ENCODE data around the gene TTC14. TPM values are rescaled to one million over a fixed set of nuclear protein-coding genes. Genes with fewer than 3 reads are reported as not detected.

TTC14 gene
- total and polyA plus RNA-seq, 2 of the 4 experiments (the other 2 are of a cell fraction), result 16.9 to 38.5 TPM

GRCh38 chr3:180612364-180612763 lies 10.4 kb downstream of the TTC14 start:
- Histone ChIP-seq H4K8ac (ENCODE audit: low read depth in 2 of 2, low read length in 2 of 2) (no peak overlapping the region), H3K4me2 (ENCODE audit: low read depth, low read length) (no peak overlapping the region), H2BK120ac (ENCODE audit: low read depth, low read length) (no peak overlapping the region), H3K27ac (ENCODE audit: insufficient read depth, low read length) (no peak overlapping the region), H3K18ac (ENCODE audit: low read depth, low read length) (no peak overlapping the region), H2AK9ac (replicated peaks; ENCODE audit: low read depth, low read length, poor library complexity) (no peak overlapping the region), H2BK20ac (ENCODE audit: low read depth, low read length) (no peak overlapping the region), H3K4me3 (ENCODE audit: insufficient read depth, low read depth, low read length) (no peak overlapping the region), H4K91ac (ENCODE audit: insufficient read depth, low read depth, low read length) (no peak overlapping the region), H3K4ac (ENCODE audit: low read depth, low read length) (no peak overlapping the region), H2AK5ac (ENCODE audit: low read depth, low read length) (no peak overlapping the region), H3K23ac (ENCODE audit: low read depth, low read length) (no peak overlapping the region), H2BK5ac (ENCODE audit: low read depth, low read length, poor library complexity, severe bottlenecking) (no peak overlapping the region), H3K4me1 (ENCODE audit: control insufficient read depth, insufficient read depth, low read length) (no peaks in the 10 kb centered on the region), H3K9ac (ENCODE audit: low read depth, low read length) (no peak overlapping the region), H3K9me1 (ENCODE audit: insufficient read depth, low read length) (no peaks in the 10 kb centered on the region), H3K27me3 (ENCODE audit: control insufficient read depth, insufficient read depth, low read length) (no peaks in the 10 kb centered on the region), H2AFZ (replicated peaks; ENCODE audit: low read length, poor library complexity) (no peak overlapping the region), H3K36me3 (ENCODE audit: control insufficient read depth, insufficient read depth, low read length) (peaks cover 23% of the 10 kb centered on the region), H4K5ac (ENCODE audit: low read depth, low read length) (no peak overlapping the region), H3K9me3 (ENCODE audit: control insufficient read depth, insufficient read depth, low read length) (no peaks in the 10 kb centered on the region), H3K14ac (replicated peaks; ENCODE audit: low read depth, low read length) (no peak overlapping the region), H3K56ac (ENCODE audit: extremely low read depth, insufficient read depth, low read length) (no peak overlapping the region), H4K20me1 (ENCODE audit: insufficient read depth, low read length) (no peaks in the 10 kb centered on the region), H2BK15ac (ENCODE audit: low read depth, low read length) (no peak overlapping the region), H3K79me1 (ENCODE audit: low read depth in 1 of 2, low read length in 2 of 2) (no peaks in the 10 kb centered on the region)
- ATAC-seq (ENCODE audit: low read depth) (no peak), DNase-seq (no peak)
- CTCF ChIA-PET, result interaction anchor here (0.9 to 1.3 kb wide), 2 partner anchors 69 to 191 kb away, joined by 3 read pairs; no protein-coding TSS in a partner anchor
- TF ChIP-seq NFE2L2 (IDR thresholded peaks at IDR 0.05; ENCODE audit: low read depth, low read length) (no peak), CEBPB (IDR thresholded peaks at IDR 0.05; ENCODE audit: low read depth, low read length) (no peak), CTCF (conservative IDR thresholded peaks at IDR 0.05; ENCODE audit: low read depth, low read length) (no peak), FOS (IDR thresholded peaks at IDR 0.05; ENCODE audit: low read depth, low read length) (no peak), ELK1 (IDR thresholded peaks at IDR 0.05; ENCODE audit: borderline replicate concordance, low read depth, low read length) (no peak), MAZ (IDR thresholded peaks at IDR 0.05; ENCODE audit: borderline replicate concordance, low read depth, low read length) (no peak), RCOR1 (IDR thresholded peaks at IDR 0.05; ENCODE audit: insufficient replicate concordance, low read length) (no peak), MAFK (IDR thresholded peaks at IDR 0.05; ENCODE audit: low read depth, low read length) (no peak), USF2 (IDR thresholded peaks at IDR 0.05; ENCODE audit: low read depth, low read length) (no peak)
- no TSS peak for BruUV-seq (replicated peaks)
- POLR2A ChIA-PET (ENCODE audit: unreplicated experiment), result interaction anchor here (1.0 kb wide), 1 partner anchor 10 kb away, joined by 5 read pairs; the partner anchor contains the start of gene TTC14
- intact Hi-C loops (cut with micrococcal nuclease) (loop anchor here (10.0 kb wide), 1 partner anchor 362 kb away; no protein-coding TSS in a partner anchor), in situ Hi-C loops (cut with MboI; ENCODE audit: low sequenced_read_pairs) (loop anchor here (25.0 kb wide), 1 partner anchor 800 kb away; no protein-coding TSS in a partner anchor), dilution Hi-C loops (cut with HindIII; ENCODE audit: low sequenced_read_pairs, unreplicated experiment) (no loop called here)
- WGBS, 2 experiments (ENCODE audit: extremely low coverage in 2 of 2, insufficient read length in 1 of 2), result no CpG with 5 or more reads among the region's 5 CpGs
